ENCODE data around the gene ZDHHC11B. TPM values are rescaled to one million over a fixed set of nuclear protein-coding genes. Genes with fewer than 3 reads are reported as not detected.

The ZDHHC11B gene
- total and polyA plus RNA-seq, 2 of the 13 experiments (the other 11 are each of a cell fraction or from before 2014, with no cell fraction given) = 0.11 to 0.12 TPM

DNA sequence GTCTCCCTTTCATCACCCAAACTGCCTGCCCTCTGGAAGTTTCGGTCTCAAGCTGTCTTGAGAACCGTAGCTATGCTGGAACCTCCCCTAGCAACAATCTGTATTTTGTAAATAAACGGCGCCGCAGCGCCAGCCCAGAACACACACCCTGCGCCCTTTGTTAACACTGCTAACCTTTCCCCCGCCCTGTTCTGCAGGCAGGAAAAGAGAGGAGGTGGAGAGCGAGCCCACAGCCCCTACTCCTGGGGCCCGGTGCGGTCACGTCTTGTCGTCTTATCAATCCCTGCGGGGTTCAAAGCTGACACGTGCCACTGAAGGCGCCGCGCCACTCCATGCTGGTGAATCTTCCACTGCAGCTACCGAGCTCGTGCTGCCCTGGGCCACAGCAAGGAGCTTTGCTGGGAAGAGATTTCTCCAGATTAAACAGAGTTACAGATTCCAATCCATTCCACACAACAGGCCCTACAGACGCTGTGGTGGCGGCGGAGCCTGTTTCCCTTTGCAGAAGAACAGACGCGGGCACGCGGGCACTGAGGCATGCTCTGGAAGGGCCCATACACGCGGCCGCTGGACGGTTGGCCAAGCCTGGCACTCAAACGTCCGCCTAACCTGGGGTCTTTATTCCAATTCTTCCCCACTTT lies 25.3 kb downstream of the ZDHHC11B start (continued):
- TF ChIP-seq LCORL (IDR thresholded peaks at IDR 0.05) = no peak
- TF ChIP-seq LCORL (CRISPR knock-in tag; IDR thresholded peaks at IDR 0.05) = peak; percentile 25; the same call in 1 of the 2 replicates
- 0 out of 2 replicates have a peak, but pooled peaks have one; percentile 68 for TF ChIP-seq ZBED4 (CRISPR knock-in tag; IDR thresholded peaks at IDR 0.05; ENCODE audit: borderline replicate concordance)
- TF ChIP-seq RELA (CRISPR knock-in tag; IDR thresholded peaks at IDR 0.05) = no peak
- TF ChIP-seq ZBTB40 (IDR thresholded peaks at IDR 0.05) = no peak
- peak; percentile 61; the same call in 1 of the 2 replicates for TF ChIP-seq ZBTB40 (CRISPR knock-in tag; IDR thresholded peaks at IDR 0.05)
- TF ChIP-seq, protein P1, sequence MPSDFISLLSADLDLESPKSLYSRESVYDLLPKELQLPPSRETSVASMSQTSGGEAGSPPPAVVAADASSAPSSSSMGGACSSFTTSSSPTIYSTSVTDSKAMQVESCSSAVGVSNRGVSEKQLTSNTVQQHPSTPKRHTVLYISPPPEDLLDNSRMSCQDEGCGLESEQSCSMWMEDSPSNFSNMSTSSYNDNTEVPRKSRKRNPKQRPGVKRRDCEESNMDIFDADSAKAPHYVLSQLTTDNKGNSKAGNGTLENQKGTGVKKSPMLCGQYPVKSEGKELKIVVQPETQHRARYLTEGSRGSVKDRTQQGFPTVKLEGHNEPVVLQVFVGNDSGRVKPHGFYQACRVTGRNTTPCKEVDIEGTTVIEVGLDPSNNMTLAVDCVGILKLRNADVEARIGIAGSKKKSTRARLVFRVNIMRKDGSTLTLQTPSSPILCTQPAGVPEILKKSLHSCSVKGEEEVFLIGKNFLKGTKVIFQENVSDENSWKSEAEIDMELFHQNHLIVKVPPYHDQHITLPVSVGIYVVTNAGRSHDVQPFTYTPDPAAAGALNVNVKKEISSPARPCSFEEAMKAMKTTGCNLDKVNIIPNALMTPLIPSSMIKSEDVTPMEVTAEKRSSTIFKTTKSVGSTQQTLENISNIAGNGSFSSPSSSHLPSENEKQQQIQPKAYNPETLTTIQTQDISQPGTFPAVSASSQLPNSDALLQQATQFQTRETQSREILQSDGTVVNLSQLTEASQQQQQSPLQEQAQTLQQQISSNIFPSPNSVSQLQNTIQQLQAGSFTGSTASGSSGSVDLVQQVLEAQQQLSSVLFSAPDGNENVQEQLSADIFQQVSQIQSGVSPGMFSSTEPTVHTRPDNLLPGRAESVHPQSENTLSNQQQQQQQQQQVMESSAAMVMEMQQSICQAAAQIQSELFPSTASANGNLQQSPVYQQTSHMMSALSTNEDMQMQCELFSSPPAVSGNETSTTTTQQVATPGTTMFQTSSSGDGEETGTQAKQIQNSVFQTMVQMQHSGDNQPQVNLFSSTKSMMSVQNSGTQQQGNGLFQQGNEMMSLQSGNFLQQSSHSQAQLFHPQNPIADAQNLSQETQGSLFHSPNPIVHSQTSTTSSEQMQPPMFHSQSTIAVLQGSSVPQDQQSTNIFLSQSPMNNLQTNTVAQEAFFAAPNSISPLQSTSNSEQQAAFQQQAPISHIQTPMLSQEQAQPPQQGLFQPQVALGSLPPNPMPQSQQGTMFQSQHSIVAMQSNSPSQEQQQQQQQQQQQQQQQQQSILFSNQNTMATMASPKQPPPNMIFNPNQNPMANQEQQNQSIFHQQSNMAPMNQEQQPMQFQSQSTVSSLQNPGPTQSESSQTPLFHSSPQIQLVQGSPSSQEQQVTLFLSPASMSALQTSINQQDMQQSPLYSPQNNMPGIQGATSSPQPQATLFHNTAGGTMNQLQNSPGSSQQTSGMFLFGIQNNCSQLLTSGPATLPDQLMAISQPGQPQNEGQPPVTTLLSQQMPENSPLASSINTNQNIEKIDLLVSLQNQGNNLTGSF (CRISPR knock-in tag; IDR thresholded peaks at IDR 0.05) = no peak
- peak in 1 of 2 experiments; percentile 68; a peak in 2 of 4 replicates for TF ChIP-seq POLR2A (IDR thresholded peaks at IDR 0.05; ENCODE audit: insufficient read depth in 1 of 2, low read depth in 2 of 2, low read length in 2 of 2)
- TF ChIP-seq ASH2L (IDR thresholded peaks at IDR 0.05; ENCODE audit: insufficient read length, low read depth, low read length) = peak; percentile 62
- peak; percentile 36; the same call in 1 of the 2 replicates for TF ChIP-seq TARDBP (CRISPR knock-in tag; IDR thresholded peaks at IDR 0.05)
- TF ChIP-seq CHD4 (IDR thresholded peaks at IDR 0.05; ENCODE audit: borderline replicate concordance, low read length) = no peak
